Suprapubic skin (tissue), 3 donors: Measurements from ENCODE around the gene B3GALNT1.

Experiments used
- CTCF ChIP-seq, 2 donors: fragments of 200-600 bp in 1 of 2; fragments of 450-650 bp in 1 of 2; sonication (generic) in 1 of 2; IDR thresholded peaks; one replicate each; pipeline ENCODE4 v1.5.1; 2016 to 2019; ENCODE audit warnings: antibody characterized with exemption in 2 of 2, mild to moderate bottlenecking in 1 of 2, moderate library complexity in 1 of 2
- POLR2A ChIP-seq, 2 donors: fragments of 450-650 bp; IDR thresholded peaks; one replicate each; pipeline ENCODE4 v1.6.1; 2017; ENCODE audit warnings: antibody characterized with exemption in 2 of 2, mild to moderate bottlenecking in 2 of 2, moderate library complexity in 2 of 2

- no peak for TF ChIP-seq CTCF (IDR thresholded peaks at IDR 0.05)
- TF ChIP-seq POLR2A (IDR thresholded peaks at IDR 0.05) = no peak
Observed at GRCh38 chr3:161149529-161149928, 44.4 kb upstream of the B3GALNT1 start.
